HG03097 (cell line): ENCODE data around the gene CHST11.

Experiments used
- ATAC-seq: cut with Tn5 transposase; IDR thresholded peaks from one replicate; pipeline ENCODE4 v1.9.1; 2021; ENCODE audit not compliant: unreplicated experiment, low FRiP score

Gene CHST11

DNA sequence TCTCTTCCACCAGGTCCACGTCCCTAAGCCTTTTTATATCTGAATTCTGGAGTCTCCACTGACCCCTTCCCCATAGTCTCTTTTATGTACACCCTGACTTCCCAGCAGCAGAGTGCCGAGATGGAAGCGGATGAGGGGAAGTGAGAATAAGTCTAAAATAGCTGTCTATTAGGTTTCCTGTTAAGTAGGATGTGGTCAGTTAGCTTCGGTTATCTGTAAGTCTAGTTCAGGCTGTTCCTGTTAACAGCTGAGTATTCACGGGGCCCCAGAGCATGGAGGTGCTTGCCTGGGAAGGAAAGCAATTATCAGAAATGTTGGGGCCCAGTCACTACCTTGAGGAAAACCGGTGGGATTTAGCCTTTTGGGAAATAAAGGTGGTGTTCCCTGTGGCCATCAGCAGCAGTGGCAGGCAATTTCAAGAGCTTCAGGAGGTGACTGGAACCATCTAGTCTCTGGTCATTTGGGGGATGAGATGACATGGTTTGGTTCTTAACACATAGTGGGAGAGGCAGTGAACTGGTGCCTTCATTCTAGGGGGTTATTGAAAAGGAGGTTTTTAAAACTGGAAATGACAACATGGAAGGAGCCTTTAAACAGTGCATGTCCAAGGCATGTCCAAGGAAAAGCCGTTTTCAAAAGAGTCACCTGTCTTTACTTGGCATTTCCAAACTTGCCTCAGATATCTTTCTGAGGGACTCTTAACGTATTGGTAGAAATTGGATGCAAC is 21.8 kb downstream of the CHST11 start:
- ATAC-seq, result peak; percentile 74

DNA sequence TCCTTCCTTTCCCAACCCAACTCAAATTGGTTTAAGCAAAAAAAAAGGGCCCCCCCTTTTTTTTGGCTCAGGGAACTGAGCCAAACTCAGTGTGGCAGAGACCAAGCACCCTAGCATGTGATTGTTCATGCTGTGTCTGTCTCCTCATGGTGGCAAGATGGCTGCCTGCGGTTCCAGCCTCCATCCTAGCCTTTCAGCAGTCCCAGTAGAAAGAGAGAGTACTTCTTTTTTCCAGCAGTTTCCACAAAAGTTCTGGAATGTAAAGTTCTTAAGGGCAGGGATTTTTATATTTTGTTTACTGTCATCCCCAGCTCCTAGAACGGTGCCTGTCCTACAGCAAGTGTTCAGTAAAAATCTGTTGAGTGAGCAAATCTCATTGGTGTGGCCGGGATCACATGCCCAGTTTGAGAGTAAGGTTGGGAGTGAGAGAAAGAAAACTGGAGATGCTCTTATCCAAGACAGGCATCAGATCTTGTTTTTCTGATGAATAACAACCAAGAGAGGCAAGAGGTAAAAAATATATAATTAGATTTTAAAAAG is 22.4 kb downstream of the CHST11 start:
- no peak for ATAC-seq

DNA sequence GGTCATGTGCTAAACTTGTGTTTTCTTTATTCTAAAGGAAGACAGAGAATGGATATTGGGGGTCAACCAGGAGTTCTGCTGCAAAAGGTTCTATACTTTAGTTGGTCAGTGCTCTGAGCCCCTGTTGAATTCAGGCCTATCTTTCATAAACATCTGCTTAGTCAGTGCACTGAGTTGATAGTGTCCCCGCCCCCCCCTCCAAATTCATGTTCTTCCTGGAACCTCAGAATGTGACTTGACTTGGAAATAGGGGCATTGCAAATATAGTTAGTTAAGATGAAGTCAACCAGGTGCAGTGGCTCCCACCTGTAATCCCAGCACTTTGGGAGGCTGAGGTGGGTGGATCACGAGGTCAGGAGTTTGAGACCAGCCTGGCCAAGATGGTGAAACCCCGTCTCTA is 23.3 kb downstream of the CHST11 start:
- ATAC-seq, result no peak

DNA sequence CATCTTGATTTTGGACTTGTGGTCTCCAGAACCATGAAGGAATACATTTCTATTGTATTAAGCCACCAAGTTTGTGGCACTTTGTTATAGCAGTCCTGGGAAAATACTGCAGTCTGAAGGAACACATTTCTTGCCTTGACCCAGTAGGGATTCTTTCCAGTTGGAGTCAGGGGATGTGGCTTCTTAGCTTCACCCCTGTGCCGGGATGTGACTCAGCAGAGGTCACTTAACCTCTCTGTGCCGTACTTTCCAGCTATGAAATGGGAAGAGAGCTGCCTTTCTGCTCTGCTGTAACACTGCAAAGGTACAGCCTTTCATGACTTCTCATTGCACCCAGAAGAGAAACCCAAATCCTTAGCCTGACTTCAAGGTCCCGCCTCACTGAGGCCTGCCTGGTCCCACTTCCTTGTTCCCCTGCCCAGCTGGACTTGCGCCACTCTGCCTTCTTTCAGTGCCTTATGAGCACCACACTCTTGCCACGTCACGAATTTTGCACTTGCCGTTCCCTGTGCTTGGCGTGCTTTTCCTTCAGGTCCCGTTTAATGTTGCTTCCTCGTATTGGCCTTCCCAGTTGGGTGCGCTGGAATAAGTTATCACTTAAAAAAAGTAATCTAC is 24.2 kb downstream of the CHST11 start:
- no peak for ATAC-seq

DNA sequence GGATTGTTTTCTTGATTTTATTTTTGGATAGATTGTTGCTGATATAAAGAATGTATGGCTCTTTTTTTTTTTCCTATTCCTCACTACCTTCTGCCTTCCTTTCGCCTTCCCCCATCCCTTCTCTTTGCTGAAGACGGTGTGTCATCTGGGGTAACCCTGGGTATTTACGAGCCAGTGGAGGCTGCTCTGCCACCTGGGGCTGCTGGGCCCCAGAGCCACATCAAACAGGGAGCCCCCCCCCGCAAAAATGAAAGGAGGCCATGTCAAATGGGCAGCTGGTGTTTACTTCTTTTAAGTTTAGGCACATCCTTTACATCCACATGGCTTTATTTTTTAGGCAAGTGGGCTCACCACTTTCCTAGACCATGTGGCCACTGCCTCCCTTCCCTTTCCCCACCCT is 25.4 kb downstream of the CHST11 start:
- ATAC-seq, result no peak

DNA sequence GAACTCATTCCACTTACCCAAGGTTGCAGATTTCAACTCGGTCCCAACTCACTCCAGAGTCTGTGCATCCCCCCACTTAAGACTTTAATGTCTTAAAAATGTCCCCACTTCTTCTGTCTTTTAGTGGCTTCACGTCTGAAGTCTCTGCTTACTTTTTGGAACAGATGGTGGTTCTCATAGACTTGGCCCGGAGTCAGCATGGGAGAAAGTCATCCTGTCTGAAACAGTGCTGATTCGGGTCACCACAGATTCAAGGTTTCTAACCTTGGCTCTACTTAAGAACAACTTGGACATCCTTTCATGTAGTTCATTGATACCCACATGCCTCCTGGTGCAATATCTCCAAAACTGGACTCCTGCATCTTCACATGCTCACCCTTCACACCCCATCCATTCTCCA is 26.0 kb downstream of the CHST11 start:
- ATAC-seq, result no peak

DNA sequence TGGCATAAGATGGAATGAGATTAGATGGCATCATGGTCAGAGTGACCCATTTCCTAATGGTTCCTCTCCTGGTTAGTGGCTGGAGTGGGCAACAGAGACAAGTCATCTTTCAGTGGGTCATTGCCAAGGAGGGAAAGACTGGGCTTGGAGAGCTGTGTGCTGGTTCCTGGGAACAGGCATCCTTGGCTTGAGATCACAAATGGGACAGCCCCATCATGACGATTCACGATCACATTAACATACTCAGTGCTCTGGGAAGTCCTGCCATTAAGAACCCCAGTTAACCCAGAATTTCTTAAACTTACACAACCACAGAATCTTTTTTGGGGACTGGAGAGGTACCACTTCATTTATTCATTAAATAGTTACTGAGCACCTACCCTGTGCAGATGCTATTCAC is 27.3 kb downstream of the CHST11 start:
- ATAC-seq, result no peak

DNA sequence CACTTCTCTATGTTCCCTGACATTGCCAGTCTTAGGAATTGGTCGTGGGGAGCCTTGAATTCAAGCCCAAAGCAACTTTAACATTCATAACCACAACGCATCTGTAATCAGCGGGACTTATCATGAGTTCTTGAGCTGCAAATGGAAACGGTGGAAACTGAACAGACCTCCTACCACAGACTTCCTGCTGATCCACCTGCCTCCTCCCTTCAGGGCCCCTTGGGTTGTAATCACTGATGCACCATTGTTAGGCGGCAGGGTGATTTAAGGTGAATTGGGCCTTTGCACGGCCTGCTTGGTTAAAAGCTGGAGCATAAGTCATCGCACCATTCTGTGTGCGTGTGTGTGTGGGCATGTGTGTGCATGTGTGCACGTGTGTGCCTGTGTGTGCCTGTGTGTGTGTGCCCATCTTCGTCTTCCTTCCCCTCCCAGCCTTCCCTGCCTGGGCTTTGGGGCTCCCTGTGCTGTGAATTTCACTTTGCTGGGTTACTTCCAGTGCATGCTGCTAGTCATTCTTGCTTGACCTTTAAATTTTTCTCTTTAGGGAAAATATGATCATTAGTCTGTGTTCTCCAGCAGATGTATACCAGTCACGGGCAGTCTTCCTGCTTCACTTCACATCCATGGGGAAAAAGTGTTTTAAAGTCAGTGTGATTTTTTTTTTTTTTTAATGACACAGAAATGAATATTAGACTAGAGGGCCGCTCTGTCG is 29.1 kb downstream of the CHST11 start:
- ATAC-seq, result no peak

DNA sequence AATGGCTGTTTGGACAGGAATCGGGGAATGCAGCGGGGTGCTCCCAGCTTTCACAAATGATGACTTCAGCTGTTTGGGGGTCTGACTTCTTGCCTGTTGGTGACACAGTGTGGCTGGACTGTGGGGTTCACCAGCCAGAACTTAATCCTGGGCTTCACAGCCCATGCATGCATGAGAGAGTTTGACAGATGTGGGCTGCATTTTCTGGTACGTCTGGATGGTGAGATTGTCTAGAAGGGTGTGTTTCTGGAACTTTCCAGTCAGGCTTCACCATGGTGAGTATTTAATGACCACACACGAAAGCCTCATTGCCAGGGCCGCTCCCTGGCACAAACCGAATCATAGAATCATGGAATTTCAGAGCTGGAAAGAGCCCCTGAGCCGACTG is 29.6 kb downstream of the CHST11 start:
- ATAC-seq, result no peak

DNA sequence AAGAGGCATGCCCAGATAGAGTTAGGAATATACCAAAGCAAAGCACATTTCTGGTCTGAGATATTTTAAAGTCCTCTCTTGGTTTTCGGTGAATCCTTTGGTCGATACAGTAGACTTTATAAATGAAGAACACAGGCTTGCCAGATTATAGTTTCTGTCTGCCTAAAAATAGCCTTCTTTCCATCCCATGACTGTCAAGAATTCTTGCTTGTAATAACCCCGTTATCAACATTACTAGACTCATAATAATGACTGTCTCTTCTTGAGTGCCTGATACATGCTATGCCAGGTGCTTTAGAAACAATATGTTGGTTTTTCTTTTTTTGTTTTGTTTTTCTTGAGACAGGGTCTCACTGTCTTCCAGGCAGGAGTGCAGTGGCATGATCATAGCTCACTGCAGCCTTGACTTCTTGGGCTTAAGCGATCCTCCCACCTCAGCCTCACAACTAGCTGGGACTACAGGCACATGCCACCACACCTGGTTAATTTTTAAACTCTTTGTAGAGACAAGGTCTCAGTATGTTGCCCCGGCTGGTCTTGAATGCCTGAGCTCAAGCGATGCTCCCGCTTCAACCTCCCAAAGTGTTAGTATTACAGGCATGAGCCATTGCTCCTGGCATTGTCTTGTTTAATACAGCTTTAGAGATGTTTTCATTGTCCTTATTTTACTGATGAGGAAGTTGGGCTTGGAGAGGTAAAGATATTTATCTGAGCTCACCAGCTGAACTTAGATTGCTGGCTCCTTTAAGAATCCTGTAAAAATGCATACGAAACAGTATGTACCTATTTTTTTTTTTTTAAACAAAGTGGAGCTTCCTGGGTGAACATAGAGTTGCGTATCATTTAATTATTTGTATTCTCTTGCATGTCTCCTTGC is 30.4 kb downstream of the CHST11 start:
- ATAC-seq, result no peak

DNA sequence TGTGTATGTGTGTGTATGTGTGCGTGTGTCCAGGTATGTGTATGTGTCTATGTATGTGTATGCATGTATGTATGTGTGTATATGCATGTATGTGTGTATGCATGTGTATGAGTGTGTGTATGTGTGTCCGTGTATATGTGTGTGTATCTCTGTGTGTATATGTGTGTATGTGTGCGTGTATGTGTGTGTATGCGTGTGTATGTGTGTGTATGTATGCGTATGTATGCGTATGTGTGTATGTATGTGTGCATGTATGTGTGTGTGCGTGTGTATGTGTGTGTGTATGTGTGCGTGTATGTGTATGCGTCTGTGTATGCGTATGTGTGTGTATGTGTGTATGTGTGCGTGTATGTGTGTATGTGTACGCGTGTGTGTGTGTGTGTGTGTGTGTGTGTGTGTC is 31.6 kb downstream of the CHST11 start:
- no peak for ATAC-seq

DNA sequence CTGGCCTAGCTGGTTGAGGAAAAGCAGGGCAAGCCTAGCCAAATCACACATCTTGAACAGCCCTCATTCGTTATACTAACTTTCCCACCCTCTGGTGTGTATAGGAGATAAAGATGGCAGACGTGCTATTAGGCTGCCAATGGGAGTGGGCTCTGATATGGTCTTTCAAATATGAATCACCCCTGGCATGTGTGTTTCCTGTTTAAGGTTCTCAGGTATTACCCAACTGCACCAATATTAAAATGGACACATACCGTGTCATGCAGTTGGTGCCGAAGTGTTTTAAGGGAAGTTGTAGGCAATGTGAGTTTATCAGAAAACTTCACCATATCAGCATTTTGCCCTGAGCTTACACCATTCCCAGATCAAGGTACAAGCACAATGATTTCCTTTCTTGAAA is 33.4 kb downstream of the CHST11 start:
- no peak for ATAC-seq

DNA sequence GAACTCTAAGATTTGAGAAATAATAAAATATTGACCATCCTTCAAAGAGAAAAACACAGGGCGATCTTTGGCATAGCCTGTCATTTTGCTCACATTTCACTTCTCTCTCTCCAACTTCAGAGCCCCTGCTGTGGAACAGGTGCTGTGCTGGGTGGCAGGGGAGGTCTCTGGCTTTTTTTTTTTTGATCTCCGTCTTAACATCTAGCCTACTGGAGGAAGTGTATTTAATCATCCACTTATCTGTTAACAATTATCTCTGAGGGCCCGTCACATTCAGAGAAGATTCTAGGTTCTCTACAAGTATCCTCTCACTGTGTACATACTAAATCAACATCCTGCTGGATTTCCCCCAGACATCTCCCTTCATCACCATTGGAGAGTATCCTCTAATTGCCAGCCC is 34.1 kb downstream of the CHST11 start:
- ATAC-seq, result peak; percentile 49

DNA sequence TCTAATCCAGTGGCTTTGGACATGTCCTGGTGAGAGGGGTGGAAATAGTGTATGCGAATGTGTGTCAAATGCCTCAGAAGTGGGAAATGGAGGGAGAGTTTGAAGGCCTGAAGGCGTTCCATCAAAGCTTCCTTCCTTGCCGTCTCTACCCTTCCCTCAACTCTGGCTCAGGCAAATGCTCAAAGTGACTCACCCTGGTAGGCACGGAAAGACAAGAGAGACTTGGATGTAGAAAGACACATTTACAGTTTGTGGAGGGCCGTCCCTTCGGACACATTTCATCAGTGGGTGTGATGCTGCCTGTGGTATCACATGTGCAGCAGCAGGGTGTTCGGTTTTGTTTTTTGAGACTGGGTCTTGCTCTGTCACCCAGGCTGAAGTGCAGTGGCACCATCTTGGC is 36.7 kb downstream of the CHST11 start:
- no peak for ATAC-seq

DNA sequence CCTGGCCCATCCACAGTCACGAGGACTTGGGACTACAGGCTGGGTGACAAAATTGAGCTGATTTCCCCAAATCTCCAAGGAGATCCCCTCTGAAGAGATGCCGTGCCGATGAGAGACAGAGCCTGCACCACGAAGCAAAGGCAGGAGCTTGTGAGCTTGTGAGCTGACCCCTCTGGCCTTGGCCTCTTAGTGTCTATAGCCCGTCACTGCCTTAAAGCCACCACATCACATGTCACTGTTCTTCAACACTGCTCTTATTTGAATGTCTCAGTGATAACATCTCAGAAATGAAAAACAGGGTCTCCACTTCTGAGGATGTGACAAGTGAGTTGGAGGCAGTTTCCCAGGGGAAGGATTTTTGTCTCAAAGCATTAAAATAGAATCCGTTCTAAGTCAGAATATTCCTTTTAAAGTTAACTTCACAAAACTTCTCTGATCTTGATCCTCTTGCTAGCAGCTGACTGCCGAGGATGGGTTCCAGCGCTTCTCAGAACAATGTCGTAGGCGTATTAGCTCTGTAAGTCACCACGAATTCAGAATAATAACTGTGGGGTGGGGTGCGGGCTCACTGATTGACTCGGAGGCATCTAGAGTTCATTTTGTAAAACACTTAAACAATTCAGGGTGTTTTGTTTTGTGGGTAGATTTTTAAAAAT is 37.5 kb downstream of the CHST11 start:
- no peak for ATAC-seq

DNA sequence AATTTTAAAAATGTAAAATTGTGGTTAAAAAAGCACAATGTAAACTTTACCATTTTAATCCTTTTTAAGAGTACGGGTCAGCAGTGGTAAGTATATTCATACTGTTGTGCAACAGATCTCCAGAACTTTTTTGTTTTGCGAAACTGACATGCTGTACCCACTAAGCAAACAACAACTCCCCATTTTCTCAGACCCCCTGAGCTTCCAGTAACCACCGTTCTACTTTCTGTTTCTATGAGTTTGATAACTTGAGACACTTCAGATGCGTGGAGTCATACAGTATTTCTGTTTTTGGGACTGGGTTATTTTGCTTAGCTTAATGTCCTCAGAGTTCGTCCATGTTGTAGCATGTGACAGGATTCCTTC is 38.0 kb downstream of the CHST11 start:
- ATAC-seq, result no peak

DNA sequence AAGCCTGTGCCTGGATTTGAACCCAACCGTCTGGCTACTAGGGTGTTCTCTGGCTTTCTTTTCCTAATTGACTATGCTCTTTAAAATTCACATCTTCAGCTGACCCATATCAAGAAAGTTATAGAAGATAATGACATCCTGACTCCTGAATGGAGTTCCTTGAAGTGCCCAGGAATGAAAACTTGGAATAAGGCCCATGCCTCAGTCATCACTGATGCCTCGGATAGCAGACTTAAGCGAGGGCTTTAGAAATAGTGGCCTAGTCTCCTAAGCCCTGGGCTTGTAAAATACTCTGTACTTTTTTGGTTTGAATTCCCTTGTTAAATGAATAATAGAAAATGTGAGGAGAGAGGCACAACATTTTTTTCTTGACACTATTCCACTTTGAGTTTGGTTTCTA is 39.0 kb downstream of the CHST11 start:
- ATAC-seq, result no peak

DNA sequence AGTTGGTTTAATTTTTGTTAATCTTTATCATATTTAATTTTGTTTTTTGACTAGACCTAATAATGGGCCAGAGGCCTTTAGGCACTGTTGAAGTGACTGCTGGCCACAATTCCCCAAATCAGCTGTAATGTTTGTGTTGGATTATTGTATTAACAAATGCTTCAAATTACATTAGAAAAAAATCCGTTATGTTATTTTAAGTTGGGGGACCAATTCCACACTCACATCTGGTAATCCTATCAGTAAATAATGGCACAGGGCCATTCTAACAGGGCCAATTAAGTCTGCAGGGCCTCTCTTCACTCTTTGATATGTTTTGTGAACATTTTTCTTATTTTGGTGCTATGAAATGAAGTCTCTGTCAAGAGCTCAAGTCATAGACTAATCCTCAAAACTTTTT is 39.6 kb downstream of the CHST11 start:
- no peak for ATAC-seq

DNA sequence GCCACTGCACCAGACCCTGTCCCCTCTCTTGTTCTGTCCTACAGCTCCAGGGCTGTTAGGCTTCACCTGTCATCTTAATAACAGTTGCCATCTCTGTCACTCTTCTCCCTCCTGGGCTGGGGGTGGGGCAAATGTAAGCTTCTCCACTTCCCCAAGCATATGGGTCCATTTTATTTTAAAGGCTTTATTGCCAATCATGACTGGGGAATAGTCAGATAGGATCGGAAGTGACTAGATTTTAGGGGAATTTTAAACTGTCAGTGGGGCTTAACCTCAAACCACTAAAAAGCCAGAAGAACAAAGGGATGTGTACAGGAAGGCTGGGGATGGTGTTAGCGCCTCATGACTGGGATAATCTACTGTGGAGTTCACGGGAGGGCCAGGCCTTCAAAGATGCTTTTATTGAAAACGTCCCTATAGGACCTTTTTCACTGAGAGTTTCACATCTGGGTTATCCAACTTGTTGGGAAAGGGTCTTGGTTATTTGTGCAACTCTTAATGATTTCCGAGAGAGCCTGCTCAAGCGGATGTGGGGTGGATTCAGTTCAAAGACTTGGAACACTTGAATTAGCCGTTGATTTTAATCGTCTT is 41.6 kb downstream of the CHST11 start:
- no peak for ATAC-seq
